IPS-NIHi11 (cell line): Measurements from ENCODE around the gene SLC49A3.
"Not testable (repeated sequence)": the region's sequence is repeated elsewhere in the genome, so short reads cannot be mapped to it uniquely, and the experiment has no call there.

Source experiments
- DNase-seq: peaks from one replicate; pipeline ENCODE4 v3.0.0; 2012; ENCODE audit warnings: mixed read lengths, low spot score

SLC49A3 gene

GRCh38 chr4:702618-703048, 13.7 kb upstream of the SLC49A3 start:
- DNase-seq: no peak

- DNase-seq: no peak
Measured at GRCh38 chr4:700587-701264, 11.8 kb upstream of the SLC49A3 start.

GRCh38 chr4:699816-700580, 11.0 kb upstream of the SLC49A3 start:
- no peak for DNase-seq

GRCh38 chr4:694341-694940, 5.5 kb upstream of the SLC49A3 start:
- DNase-seq: not testable (repeated sequence)

GRCh38 chr4:692771-693554, 4.0 kb upstream of the SLC49A3 start:
- DNase-seq: no peak

- no peak for DNase-seq
Measured at GRCh38 chr4:689723-690122, 772 bp upstream of the SLC49A3 start.

GRCh38 chr4:687971-688853, 739 bp downstream of the SLC49A3 start:
- peak; percentile 65 for DNase-seq

- DNase-seq: peak; percentile 69
Measured at GRCh38 chr4:687048-687970, 1.6 kb downstream of the SLC49A3 start.

GRCh38 chr4:686413-687040, 2.4 kb downstream of the SLC49A3 start:
- DNase-seq: no peak

GRCh38 chr4:685679-686412, 3.1 kb downstream of the SLC49A3 start:
- DNase-seq: no peak

- no peak for DNase-seq
Measured at GRCh38 chr4:684623-685327, 4.2 kb downstream of the SLC49A3 start.

GRCh38 chr4:683982-684622, 4.8 kb downstream of the SLC49A3 start:
- peak; percentile 86 for DNase-seq

- DNase-seq: no peak
Measured at GRCh38 chr4:683247-683897, 5.6 kb downstream of the SLC49A3 start.

GRCh38 chr4:682490-683172, 6.3 kb downstream of the SLC49A3 start:
- no peak for DNase-seq

- peak; percentile 84 for DNase-seq
Measured at GRCh38 chr4:681736-682451, 7.1 kb downstream of the SLC49A3 start.
